WTC11 (cell line): ENCODE results near the gene TEX261. TPM values are rescaled to one million over a fixed set of nuclear protein-coding genes. Genes with fewer than 3 reads are reported as not detected.

Experiments
- ATAC-seq: fragments of 200-7000 bp; cut with Tn5 transposase; 2 replicates; pipeline ENCODE4 v1.10.0; 2021; ENCODE audit warnings: mild to moderate bottlenecking, moderate library complexity
- CTCF ChIA-PET: fragments of 300-600 bp; sonication (Branson Sonifier 250); formaldehyde crosslinking; loops from one replicate; lab custom pipeline; 2021; ENCODE audit warnings: antibody characterized with exemption; lab: Charles Lee
- POLR2A ChIA-PET: fragments of 350-600 bp; sonication (Branson Sonifier 250); formaldehyde crosslinking; loops from one replicate; lab custom pipeline; 2021; ENCODE audit warnings: antibody characterized with exemption; lab: Charles Lee
- DNase-seq: peaks from one replicate; pipeline ENCODE4 v3.0.0; 2021; ENCODE audit warnings: low spot score
- H3K27ac Mint-ChIP-seq: 2 replicates; pipeline ENCODE4 v1.8.0; 2021; ENCODE audit warnings: mixed read lengths
- H3K27me3 Mint-ChIP-seq: 2 replicates; pipeline ENCODE4 v1.8.0; 2021; ENCODE audit warnings: low read depth, mild to moderate bottlenecking, moderate library complexity, mixed read lengths
- H3K36me3 Mint-ChIP-seq: 2 replicates; pipeline ENCODE4 v1.8.0; 2021; ENCODE audit warnings: mixed read lengths
- H3K4me1 Mint-ChIP-seq: 2 replicates; pipeline ENCODE4 v1.8.0; 2022; ENCODE audit warnings: mixed read lengths
- H3K4me3 Mint-ChIP-seq: 2 replicates; pipeline ENCODE4 v1.8.0; 2021; ENCODE audit warnings: mild to moderate bottlenecking, moderate library complexity, mixed read lengths
- H3K9me3 Mint-ChIP-seq: 2 replicates; pipeline ENCODE4 v1.8.0; 2021; ENCODE audit warnings: mixed read lengths
- CREB1 ChIP-seq: sonication (generic); formaldehyde crosslinking; IDR thresholded peaks from 2 replicates; pipeline ENCODE4 v1.8.0; 2023; ENCODE audit warnings: mild to moderate bottlenecking, missing genetic modification reagents
- CTCF ChIP-seq: fragments of 200-600 bp; IDR thresholded peaks from 2 replicates; pipeline ENCODE4 v1.8.0; 2022; ENCODE audit warnings: antibody characterized with exemption
- ESRRA ChIP-seq: sonication (generic); formaldehyde crosslinking; IDR thresholded peaks from 2 replicates; pipeline ENCODE4 v1.8.1; 2022; ENCODE audit warnings: mild to moderate bottlenecking, missing genetic modification reagents, borderline replicate concordance
- FOXK1 ChIP-seq: sonication (generic); formaldehyde crosslinking; IDR thresholded peaks from 2 replicates; pipeline ENCODE4 v1.8.0; 2022; ENCODE audit warnings: mild to moderate bottlenecking, moderate library complexity, missing genetic modification reagents
- GTF2I ChIP-seq: fragments of 250-450 bp; sonication (Bioruptor Pico); conservative IDR thresholded peaks from 2 replicates; pipeline ENCODE4 v1.4.0; 2021; ENCODE audit warnings: mild to moderate bottlenecking
- MXD4 ChIP-seq: fragments of 250-450 bp; sonication (Bioruptor Pico); IDR thresholded peaks from 2 replicates; pipeline ENCODE4 v1.8.0; 2021; ENCODE audit warnings: mild to moderate bottlenecking, moderate library complexity, borderline replicate concordance
- NFATC4 ChIP-seq: fragments of 250-450 bp; sonication (Bioruptor Pico); IDR thresholded peaks from 2 replicates; pipeline ENCODE4 v1.9.0; 2021; ENCODE audit warnings: mild to moderate bottlenecking
- NR3C1 ChIP-seq: sonication (generic); formaldehyde crosslinking; conservative IDR thresholded peaks from 2 replicates; pipeline ENCODE4 v1.8.1; 2023; ENCODE audit warnings: low read depth, mild to moderate bottlenecking, missing genetic modification reagents
- SP1 ChIP-seq: sonication (generic); formaldehyde crosslinking; conservative IDR thresholded peaks from 2 replicates; pipeline ENCODE4 v1.8.1; 2022; ENCODE audit warnings: missing genetic modification reagents
- USF1 ChIP-seq: sonication (generic); formaldehyde crosslinking; IDR thresholded peaks from 2 replicates; pipeline ENCODE4 v1.8.0; 2022; ENCODE audit warnings: mild to moderate bottlenecking, missing genetic modification reagents
- ZNF317 ChIP-seq: sonication (generic); formaldehyde crosslinking; IDR thresholded peaks from 2 replicates; pipeline ENCODE4 v1.8.1; 2023; ENCODE audit warnings: low read depth, mild to moderate bottlenecking, moderate library complexity, missing genetic modification reagents, borderline replicate concordance
- ZNF423 ChIP-seq: fragments of 250-450 bp; sonication (Bioruptor Pico); IDR thresholded peaks from 2 replicates; pipeline ENCODE4 v2.1.2; 2022; ENCODE audit warnings: mild to moderate bottlenecking, moderate library complexity
- total RNA-seq: library from RNA; stranded (reverse); gene quantifications from 3 replicates; pipeline ENCODE4 v1.2.3, GENCODE V29; 2021
- TF ChIP-seq, protein P1 (sequence below): sonication (generic); formaldehyde crosslinking; IDR thresholded peaks from 2 replicates; pipeline ENCODE4 v1.8.0; 2023; ENCODE audit warnings: missing genetic modification reagents, mild to moderate bottlenecking, borderline replicate concordance
- TF ChIP-seq, protein P2 (sequence below): sonication (generic); formaldehyde crosslinking; IDR thresholded peaks from 2 replicates; pipeline ENCODE4 v1.8.1; 2022; ENCODE audit warnings: missing genetic modification reagents, borderline replicate concordance
- TF ChIP-seq, protein P3 (sequence below): sonication (generic); formaldehyde crosslinking; IDR thresholded peaks from 2 replicates; pipeline ENCODE4 v1.8.0; 2022; ENCODE audit warnings: mild to moderate bottlenecking, missing genetic modification reagents
- TF ChIP-seq, protein P4 (sequence below): sonication (generic); formaldehyde crosslinking; IDR thresholded peaks from 2 replicates; pipeline ENCODE4 v1.8.1; 2023; ENCODE audit warnings: mild to moderate bottlenecking, missing genetic modification reagents, borderline replicate concordance

The TEX261 gene
- total RNA-seq, 1 experiment from 2014 or later = 18.3 TPM

- no peak for TF ChIP-seq CREB1 (CRISPR knock-in tag)
Observed at GRCh38 chr2:70981866-70982810, 12.5 kb downstream of the TEX261 start (continued).

- Mint-ChIP-seq H3K4me1 (peaks cover 19% of the 10 kb centered on the region), H3K27me3 (peaks cover 31% of the 10 kb centered on the region), H3K27ac (no peak overlapping the region), H3K4me3 (no peak overlapping the region), H3K36me3 (peaks cover 6% of the 10 kb centered on the region; the same call in 1 of the 2 replicates), H3K9me3 (no peaks in the 10 kb centered on the region)
- DNase-seq = no peak
- TF ChIP-seq, protein P1, sequence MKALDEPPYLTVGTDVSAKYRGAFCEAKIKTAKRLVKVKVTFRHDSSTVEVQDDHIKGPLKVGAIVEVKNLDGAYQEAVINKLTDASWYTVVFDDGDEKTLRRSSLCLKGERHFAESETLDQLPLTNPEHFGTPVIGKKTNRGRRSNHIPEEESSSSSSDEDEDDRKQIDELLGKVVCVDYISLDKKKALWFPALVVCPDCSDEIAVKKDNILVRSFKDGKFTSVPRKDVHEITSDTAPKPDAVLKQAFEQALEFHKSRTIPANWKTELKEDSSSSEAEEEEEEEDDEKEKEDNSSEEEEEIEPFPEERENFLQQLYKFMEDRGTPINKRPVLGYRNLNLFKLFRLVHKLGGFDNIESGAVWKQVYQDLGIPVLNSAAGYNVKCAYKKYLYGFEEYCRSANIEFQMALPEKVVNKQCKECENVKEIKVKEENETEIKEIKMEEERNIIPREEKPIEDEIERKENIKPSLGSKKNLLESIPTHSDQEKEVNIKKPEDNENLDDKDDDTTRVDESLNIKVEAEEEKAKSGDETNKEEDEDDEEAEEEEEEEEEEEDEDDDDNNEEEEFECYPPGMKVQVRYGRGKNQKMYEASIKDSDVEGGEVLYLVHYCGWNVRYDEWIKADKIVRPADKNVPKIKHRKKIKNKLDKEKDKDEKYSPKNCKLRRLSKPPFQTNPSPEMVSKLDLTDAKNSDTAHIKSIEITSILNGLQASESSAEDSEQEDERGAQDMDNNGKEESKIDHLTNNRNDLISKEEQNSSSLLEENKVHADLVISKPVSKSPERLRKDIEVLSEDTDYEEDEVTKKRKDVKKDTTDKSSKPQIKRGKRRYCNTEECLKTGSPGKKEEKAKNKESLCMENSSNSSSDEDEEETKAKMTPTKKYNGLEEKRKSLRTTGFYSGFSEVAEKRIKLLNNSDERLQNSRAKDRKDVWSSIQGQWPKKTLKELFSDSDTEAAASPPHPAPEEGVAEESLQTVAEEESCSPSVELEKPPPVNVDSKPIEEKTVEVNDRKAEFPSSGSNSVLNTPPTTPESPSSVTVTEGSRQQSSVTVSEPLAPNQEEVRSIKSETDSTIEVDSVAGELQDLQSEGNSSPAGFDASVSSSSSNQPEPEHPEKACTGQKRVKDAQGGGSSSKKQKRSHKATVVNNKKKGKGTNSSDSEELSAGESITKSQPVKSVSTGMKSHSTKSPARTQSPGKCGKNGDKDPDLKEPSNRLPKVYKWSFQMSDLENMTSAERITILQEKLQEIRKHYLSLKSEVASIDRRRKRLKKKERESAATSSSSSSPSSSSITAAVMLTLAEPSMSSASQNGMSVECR (CRISPR knock-in tag) = no peak
- no peak for TF ChIP-seq GTF2I
- TF ChIP-seq FOXK1 (CRISPR knock-in tag) = no peak
- TF ChIP-seq ZNF317 = no peak
- TF ChIP-seq SP1 = no peak
- TF ChIP-seq CREB1 (CRISPR knock-in tag) = no peak
- no peak for TF ChIP-seq NFATC4 (CRISPR knock-in tag)
- no peak for TF ChIP-seq NR3C1 (CRISPR knock-in tag)
- no peak for TF ChIP-seq ESRRA (CRISPR knock-in tag)
- ATAC-seq = no peak
- POLR2A ChIA-PET = no interaction called here
- CTCF ChIA-PET = interaction anchor here (1.4 to 4.2 kb wide), 2 partner anchors 20 to 33 kb away, joined by 3 to 23 read pairs; no protein-coding TSS in a partner anchor
Observed at GRCh38 chr2:70981421-70981820, 13.3 kb downstream of the TEX261 start.

DNA sequence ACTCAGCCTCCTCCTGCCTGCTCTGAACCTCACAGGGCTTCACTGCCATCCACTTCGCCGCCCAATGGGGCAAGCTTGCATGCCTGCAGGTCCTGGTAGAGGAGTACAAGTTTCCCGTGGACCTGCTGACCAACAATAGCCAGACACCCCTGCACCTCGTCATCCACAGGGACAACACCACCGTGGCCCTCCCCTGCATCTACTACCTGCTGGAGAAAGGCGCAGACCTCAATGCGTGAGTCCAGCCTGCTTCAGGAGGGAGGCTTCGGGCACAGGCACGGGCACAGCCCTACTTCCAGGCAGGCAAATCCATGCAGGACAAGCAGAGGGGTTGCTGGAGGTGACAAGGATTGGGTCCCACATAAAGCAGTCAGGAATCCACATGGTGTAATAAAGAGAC lies 15.0 kb downstream of the TEX261 start:
- Mint-ChIP-seq H3K4me1 (peaks cover 22% of the 10 kb centered on the region), H3K27ac (no peak overlapping the region), H3K27me3 (peaks cover 43% of the 10 kb centered on the region), H3K9me3 (no peaks in the 10 kb centered on the region), H3K4me3 (peak overlapping the region; percentile 57), H3K36me3 (no peaks in the 10 kb centered on the region)
- TF ChIP-seq MXD4 (CRISPR knock-in tag) = no peak
- ChIA-PET POLR2A (interaction anchor here (0.7 kb wide), 1 partner anchor 110 kb away, joined by 4 read pairs; no protein-coding TSS in a partner anchor), CTCF (interaction anchor here (0.6 to 4.2 kb wide), 6 partner anchors 15 to 211 kb away, joined by 4 to 33 read pairs (median 12); partner anchors contain the start of gene ADD2)
- DNase-seq (no peak), ATAC-seq (no peak)

DNA sequence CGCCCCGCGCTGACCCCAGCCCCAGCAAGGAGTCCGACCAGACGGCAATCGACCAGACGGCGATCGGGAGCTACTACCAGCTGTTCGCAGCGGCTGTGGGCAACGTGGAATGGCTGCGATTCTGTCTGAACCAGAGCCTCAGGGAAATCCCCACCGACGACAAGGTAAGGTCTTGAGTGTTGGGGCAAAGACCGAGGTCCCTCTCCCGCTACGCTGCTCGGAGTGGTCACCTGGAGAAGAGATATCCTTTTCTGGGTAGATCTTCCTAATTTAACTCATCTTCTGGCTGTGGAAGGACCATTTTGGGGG lies 15.5 kb downstream of the TEX261 start:
- DNase-seq (no peak), ATAC-seq (no peak)
- Mint-ChIP-seq H3K27ac (no peak overlapping the region), H3K4me3 (peak overlapping the region; percentile 57), H3K9me3 (no peaks in the 10 kb centered on the region), H3K36me3 (no peaks in the 10 kb centered on the region), H3K4me1 (peaks cover 18% of the 10 kb centered on the region), H3K27me3 (peaks cover 47% of the 10 kb centered on the region)
- ChIA-PET CTCF (interaction anchor here (0.6 to 4.2 kb wide), 8 partner anchors 14 to 482 kb away, joined by 3 to 33 read pairs (median 7); partner anchors contain the start of gene ADD2), POLR2A (no interaction called here)
- TF ChIP-seq USF1 (CRISPR knock-in tag) = no peak
- TF ChIP-seq, protein P2, sequence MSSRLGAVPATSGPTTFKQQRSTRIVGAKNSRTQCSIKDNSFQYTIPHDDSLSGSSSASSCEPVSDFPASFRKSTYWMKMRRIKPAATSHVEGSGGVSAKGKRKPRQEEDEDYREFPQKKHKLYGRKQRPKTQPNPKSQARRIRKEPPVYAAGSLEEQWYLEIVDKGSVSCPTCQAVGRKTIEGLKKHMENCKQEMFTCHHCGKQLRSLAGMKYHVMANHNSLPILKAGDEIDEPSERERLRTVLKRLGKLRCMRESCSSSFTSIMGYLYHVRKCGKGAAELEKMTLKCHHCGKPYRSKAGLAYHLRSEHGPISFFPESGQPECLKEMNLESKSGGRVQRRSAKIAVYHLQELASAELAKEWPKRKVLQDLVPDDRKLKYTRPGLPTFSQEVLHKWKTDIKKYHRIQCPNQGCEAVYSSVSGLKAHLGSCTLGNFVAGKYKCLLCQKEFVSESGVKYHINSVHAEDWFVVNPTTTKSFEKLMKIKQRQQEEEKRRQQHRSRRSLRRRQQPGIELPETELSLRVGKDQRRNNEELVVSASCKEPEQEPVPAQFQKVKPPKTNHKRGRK = no peak
- TF ChIP-seq, protein P3, sequence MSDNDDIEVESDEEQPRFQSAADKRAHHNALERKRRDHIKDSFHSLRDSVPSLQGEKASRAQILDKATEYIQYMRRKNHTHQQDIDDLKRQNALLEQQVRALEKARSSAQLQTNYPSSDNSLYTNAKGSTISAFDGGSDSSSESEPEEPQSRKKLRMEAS (CRISPR knock-in tag) = no peak
- TF ChIP-seq ZNF423 (CRISPR knock-in tag) = no peak
- TF ChIP-seq, protein P4, sequence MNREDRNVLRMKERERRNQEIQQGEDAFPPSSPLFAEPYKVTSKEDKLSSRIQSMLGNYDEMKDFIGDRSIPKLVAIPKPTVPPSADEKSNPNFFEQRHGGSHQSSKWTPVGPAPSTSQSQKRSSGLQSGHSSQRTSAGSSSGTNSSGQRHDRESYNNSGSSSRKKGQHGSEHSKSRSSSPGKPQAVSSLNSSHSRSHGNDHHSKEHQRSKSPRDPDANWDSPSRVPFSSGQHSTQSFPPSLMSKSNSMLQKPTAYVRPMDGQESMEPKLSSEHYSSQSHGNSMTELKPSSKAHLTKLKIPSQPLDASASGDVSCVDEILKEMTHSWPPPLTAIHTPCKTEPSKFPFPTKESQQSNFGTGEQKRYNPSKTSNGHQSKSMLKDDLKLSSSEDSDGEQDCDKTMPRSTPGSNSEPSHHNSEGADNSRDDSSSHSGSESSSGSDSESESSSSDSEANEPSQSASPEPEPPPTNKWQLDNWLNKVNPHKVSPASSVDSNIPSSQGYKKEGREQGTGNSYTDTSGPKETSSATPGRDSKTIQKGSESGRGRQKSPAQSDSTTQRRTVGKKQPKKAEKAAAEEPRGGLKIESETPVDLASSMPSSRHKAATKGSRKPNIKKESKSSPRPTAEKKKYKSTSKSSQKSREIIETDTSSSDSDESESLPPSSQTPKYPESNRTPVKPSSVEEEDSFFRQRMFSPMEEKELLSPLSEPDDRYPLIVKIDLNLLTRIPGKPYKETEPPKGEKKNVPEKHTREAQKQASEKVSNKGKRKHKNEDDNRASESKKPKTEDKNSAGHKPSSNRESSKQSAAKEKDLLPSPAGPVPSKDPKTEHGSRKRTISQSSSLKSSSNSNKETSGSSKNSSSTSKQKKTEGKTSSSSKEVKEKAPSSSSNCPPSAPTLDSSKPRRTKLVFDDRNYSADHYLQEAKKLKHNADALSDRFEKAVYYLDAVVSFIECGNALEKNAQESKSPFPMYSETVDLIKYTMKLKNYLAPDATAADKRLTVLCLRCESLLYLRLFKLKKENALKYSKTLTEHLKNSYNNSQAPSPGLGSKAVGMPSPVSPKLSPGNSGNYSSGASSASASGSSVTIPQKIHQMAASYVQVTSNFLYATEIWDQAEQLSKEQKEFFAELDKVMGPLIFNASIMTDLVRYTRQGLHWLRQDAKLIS = no peak
- no peak for TF ChIP-seq CTCF
